CD14-positive monocyte (primary cell): ENCODE measurements around the gene NAT9. TPM values are rescaled to one million over a fixed set of nuclear protein-coding genes. Genes with fewer than 3 reads are reported as not detected.

ENCODE experiments used
- DNase-seq, 3 donors: peaks; one replicate each; pipeline ENCODE4 v3.0.0-alpha.2; 2011 to 2022
- H2AFZ ChIP-seq: 2 replicates; pipeline ENCODE4 v1.6.0; 2012; ENCODE audit warnings: mild to moderate bottlenecking, low read depth, low read length, inconsistent platforms; ENCODE audit not compliant: insufficient read depth, poor library complexity, severe bottlenecking
- H3K27ac ChIP-seq, 2 donors: 1 replicate in 1 of 2; 2 replicates in 1 of 2; pipeline ENCODE4 v1.5.1; 2012 to 2013; ENCODE audit warnings: low read length in 2 of 2, control low read depth in 1 of 2, inconsistent platforms in 1 of 2, low read depth in 1 of 2, mild to moderate bottlenecking in 1 of 2
- H3K27me3 ChIP-seq, 2 donors: one replicate each; pipeline versions ENCODE4 v1.6.0 to v1.6.1; 2011 to 2013; ENCODE audit warnings: low read length in 2 of 2; ENCODE audit not compliant: control insufficient read depth in 2 of 2, insufficient read depth in 2 of 2
- H3K36me3 ChIP-seq, 2 donors: replicated peaks in 1 of 2; 1 replicate in 1 of 2; 2 replicates in 1 of 2; pipeline versions ENCODE4 v1.5.1 to v1.6.1; 2012 to 2013; ENCODE audit warnings: low read length in 2 of 2, control low read depth in 1 of 2, inconsistent platforms in 1 of 2, mild to moderate bottlenecking in 1 of 2; ENCODE audit not compliant: insufficient read depth in 2 of 2, control insufficient read depth in 1 of 2
- H3K4me1 ChIP-seq, 2 donors: 1 replicate in 1 of 2; 2 replicates in 1 of 2; pipeline versions ENCODE4 v1.5.1 to v1.6.1; 2012 to 2013; ENCODE audit warnings: low read length in 2 of 2, control low read depth in 1 of 2, inconsistent platforms in 1 of 2, mild to moderate bottlenecking in 1 of 2, moderate library complexity in 1 of 2; ENCODE audit not compliant: insufficient read depth in 2 of 2, control insufficient read depth in 1 of 2
- H3K4me2 ChIP-seq: replicated peaks from 2 replicates; pipeline ENCODE3; 2012; ENCODE audit warnings: low read length, moderate library complexity, mild to moderate bottlenecking; ENCODE audit not compliant: poor library complexity, severe bottlenecking; ENCODE audit errors: extremely low read depth
- H3K4me3 ChIP-seq, 3 experiments: fragments of 200-600 bp in 1 of 3; sonication (generic) in 1 of 3; replicated peaks in 1 of 3; 1 replicate in 2 of 3; 2 replicates in 1 of 3; pipeline ENCODE4 v1.5.1; 2011 to 2013; ENCODE audit warnings: low read length in 3 of 3, mild to moderate bottlenecking in 3 of 3, control low read depth in 2 of 3, low read depth in 2 of 3, inconsistent platforms in 1 of 3, moderate library complexity in 1 of 3
- H3K79me2 ChIP-seq: 2 replicates; pipeline ENCODE4 v1.6.0; 2012; ENCODE audit warnings: mild to moderate bottlenecking, control low read depth, inconsistent platforms, low read length, moderate library complexity; ENCODE audit not compliant: insufficient read depth
- H3K9ac ChIP-seq: 2 replicates; pipeline ENCODE4 v1.6.0; 2017; ENCODE audit warnings: low read length, mild to moderate bottlenecking; ENCODE audit not compliant: insufficient read depth, poor library complexity, severe bottlenecking
- H3K9me3 ChIP-seq, 2 donors: replicated peaks in 1 of 2; 1 replicate in 1 of 2; 2 replicates in 1 of 2; pipeline versions ENCODE4 v1.5.1 to v1.6.1; 2012 to 2013; ENCODE audit warnings: low read length in 2 of 2, control low read depth in 1 of 2; ENCODE audit not compliant: control insufficient read depth in 1 of 2, insufficient read depth in 1 of 2
- H4K20me1 ChIP-seq: 2 replicates; pipeline ENCODE4 v1.6.0; 2012; ENCODE audit warnings: mild to moderate bottlenecking, low read length, control low read depth, moderate library complexity; ENCODE audit not compliant: insufficient read depth
- H3K27ac Mint-ChIP-seq, 7 donors: one replicate each; pipeline ENCODE4 v1.8.0; 2020; ENCODE audit warnings: mild to moderate bottlenecking in 7 of 7, mixed read lengths in 7 of 7, moderate library complexity in 6 of 7, inconsistent platforms in 2 of 7
- H3K27me3 Mint-ChIP-seq, 3 donors: one replicate each; pipeline ENCODE4 v1.8.0; 2021 to 2022; ENCODE audit warnings: low read depth in 3 of 3, mild to moderate bottlenecking in 3 of 3, mixed read lengths in 3 of 3, moderate library complexity in 3 of 3, inconsistent platforms in 1 of 3
- H3K36me3 Mint-ChIP-seq, 2 donors: one replicate each; pipeline ENCODE4 v1.8.0; 2020; ENCODE audit warnings: mixed read lengths in 2 of 2, inconsistent platforms in 1 of 2, mild to moderate bottlenecking in 1 of 2
- H3K4me1 Mint-ChIP-seq: one replicate; pipeline ENCODE4 v1.8.0; 2020; ENCODE audit warnings: mild to moderate bottlenecking, mixed read lengths
- H3K4me3 Mint-ChIP-seq, 2 donors: one replicate each; pipeline ENCODE4 v1.8.0; 2020; ENCODE audit warnings: mild to moderate bottlenecking in 2 of 2, mixed read lengths in 2 of 2, moderate library complexity in 1 of 2
- H3K9me3 Mint-ChIP-seq, 7 donors: one replicate each; pipeline ENCODE4 v1.8.0; 2020 to 2022; ENCODE audit warnings: mixed read lengths in 7 of 7, mild to moderate bottlenecking in 6 of 7, moderate library complexity in 6 of 7, inconsistent platforms in 2 of 7
- CTCF ChIP-seq: fragments of 200-600 bp; IDR thresholded peaks from one replicate; pipeline ENCODE4 v1.8.0; 2022; ENCODE audit warnings: antibody characterized with exemption, mild to moderate bottlenecking
- WGBS: methylation state at CpG from one replicate; pipeline ENCODE4 v1.1.5; 2013; ENCODE audit warnings: missing lambda C conversion rate; ENCODE audit not compliant: insufficient coverage; 5-methylcytosine and 5-hydroxymethylcytosine counted together
- intact Hi-C, 2 donors: fragments of 100-400 bp; cut with micrococcal nuclease; formaldehyde crosslinking; loops; one replicate each; pipeline versions ENCODE4 v1.15.0 to v1.15.1; 2023
- polyA plus RNA-seq, 3 donors: library from polyadenylated mRNA; depleted of rRNA in 1 of 3; unstranded in 2 of 3; stranded (reverse) in 1 of 3; fragments of 300-500 nt in 2 of 3; fragments of >200 nt in 1 of 3; fragmentation: Illumina TruSeq in 2 of 3; gene quantifications; 1 replicate in 2 of 3; 2 replicates in 1 of 3; pipeline ENCODE4 v1.2.3, GENCODE V29; 2012 to 2021

The NAT9 gene
- polyA plus RNA-seq, 3 donors, result 7.1 to 95.6 (median 7.8) TPM

GRCh38 chr17:74822939-74823367, 46.8 kb upstream of the NAT9 start:
- peaks cover 0 to 4% (median 0%) of the 10 kb centered on the region in 3 donors for H3K27me3 Mint-ChIP-seq
- no peak overlapping the region for H3K4me2 ChIP-seq

GRCh38 chr17:74822335-74822938, 46.3 kb upstream of the NAT9 start:
- intact Hi-C loops, result no loop called here
- H3K27ac Mint-ChIP-seq, result no peak overlapping the region
- H3K36me3 ChIP-seq, result peaks cover 84 to 99% of the 10 kb centered on the region in 2 donors
- no peaks in the 10 kb centered on the region for H3K4me1 Mint-ChIP-seq
- H2AFZ ChIP-seq, result no peak overlapping the region
- H3K4me3 Mint-ChIP-seq, result no peak overlapping the region
- H3K79me2 ChIP-seq, result no peaks in the 10 kb centered on the region
- DNase-seq, result no peak
- 96% methylated on average over 11 of the region's 15 CpGs for WGBS
- TF ChIP-seq CTCF, result no peak
- peaks cover 45% of the 10 kb centered on the region for H4K20me1 ChIP-seq
- peaks cover 83 to 97% of the 10 kb centered on the region in 2 donors for H3K36me3 Mint-ChIP-seq
- peaks cover 0 to 4% (median 0%) of the 10 kb centered on the region in 3 donors for H3K27me3 Mint-ChIP-seq
- no peak overlapping the region for H3K4me2 ChIP-seq
- H3K27ac ChIP-seq, result no peak overlapping the region
- H3K4me3 ChIP-seq, result no peak overlapping the region
- H3K9ac ChIP-seq, result no peak overlapping the region
- H3K9me3 ChIP-seq, result no peaks in the 10 kb centered on the region
- no peaks in the 10 kb centered on the region for H3K4me1 ChIP-seq
- H3K27me3 ChIP-seq, result no peaks in the 10 kb centered on the region
- no peaks in the 10 kb centered on the region for H3K9me3 Mint-ChIP-seq

More at GRCh38 chr17:74822939-74823367, 46.8 kb upstream of the NAT9 start:
- Histone ChIP-seq H2AFZ (no peak overlapping the region), H3K27ac (no peak overlapping the region), H4K20me1 (peaks cover 43% of the 10 kb centered on the region), H3K4me3 (no peak overlapping the region), H3K79me2 (no peaks in the 10 kb centered on the region), H3K4me1 (no peaks in the 10 kb centered on the region), H3K27me3 (no peaks in the 10 kb centered on the region), H3K36me3 (peaks cover 81 to 99% of the 10 kb centered on the region in 2 donors), H3K9me3 (no peaks in the 10 kb centered on the region), H3K9ac (no peak overlapping the region)
- Mint-ChIP-seq H3K4me1 (no peaks in the 10 kb centered on the region), H3K36me3 (peaks cover 82 to 97% of the 10 kb centered on the region in 2 donors), H3K4me3 (no peak overlapping the region), H3K27ac (no peak overlapping the region), H3K9me3 (no peaks in the 10 kb centered on the region)
- 85% methylated on average over 7 of the region's 12 CpGs for WGBS
- intact Hi-C loops, result no loop called here
- no peak for DNase-seq
- no peak for TF ChIP-seq CTCF
